HUES64 (cell line): ENCODE data around the gene IRAK3.
"Not testable (repeated sequence)": the region's sequence is repeated elsewhere in the genome, so short reads cannot be mapped to it uniquely, and the experiment has no call there.

Experiments
- H3K27ac ChIP-seq: 2 replicates; pipeline ENCODE4 v1.7.0; 2013; ENCODE audit warnings: low read depth, low read length, inconsistent platforms
- H3K27me3 ChIP-seq: 2 replicates; pipeline ENCODE4 v1.6.1; 2013; ENCODE audit warnings: mild to moderate bottlenecking, low read length; ENCODE audit not compliant: insufficient read depth
- H3K36me3 ChIP-seq: 2 replicates; pipeline ENCODE4 v1.6.1; 2013; ENCODE audit warnings: mild to moderate bottlenecking, low read length; ENCODE audit not compliant: insufficient read depth
- H3K4me1 ChIP-seq: 2 replicates; pipeline ENCODE4 v1.6.1; 2013; ENCODE audit warnings: mild to moderate bottlenecking, low read length, moderate library complexity; ENCODE audit not compliant: insufficient read depth
- H3K4me3 ChIP-seq: 2 replicates; pipeline ENCODE4 v1.5.1; 2013; ENCODE audit warnings: mild to moderate bottlenecking, low read length, moderate library complexity
- H3K9ac ChIP-seq: 2 replicates; pipeline ENCODE4 v1.6.1; 2013; ENCODE audit warnings: mild to moderate bottlenecking, low read depth, low read length
- H3K9me3 ChIP-seq: 2 replicates; pipeline ENCODE4 v1.6.1; 2013; ENCODE audit warnings: low read depth, low read length; ENCODE audit not compliant: insufficient read depth
- WGBS: fragments of 150-250, 120-280 bp; methylation state at CpG from one replicate; pipeline ENCODE4 v1.1.7; 2013; ENCODE audit warnings: missing lambda C conversion rate; 5-methylcytosine and 5-hydroxymethylcytosine counted together

IRAK3 gene

GRCh38 chr12:66288121-66288520 lies 99.1 kb downstream of the IRAK3 start:
- Histone ChIP-seq H3K4me1 (no peaks in the 10 kb centered on the region), H3K9ac (no peak overlapping the region), H3K4me3 (no peak overlapping the region), H3K27ac (no peak overlapping the region), H3K36me3 (no peaks in the 10 kb centered on the region), H3K9me3 (no peaks in the 10 kb centered on the region), H3K27me3 (no peaks in the 10 kb centered on the region)
- 91% methylated on average over 5 of the region's 5 CpGs for WGBS

- no peak overlapping the region for H3K27ac ChIP-seq
- H3K4me3 ChIP-seq: no peak overlapping the region
- H3K9me3 ChIP-seq: no peaks in the 10 kb centered on the region
- H3K4me1 ChIP-seq: no peaks in the 10 kb centered on the region
- H3K27me3 ChIP-seq: no peaks in the 10 kb centered on the region
- 90% methylated on average over 2 of the region's 2 CpGs for WGBS
- H3K9ac ChIP-seq: no peak overlapping the region
- H3K36me3 ChIP-seq: no peaks in the 10 kb centered on the region
Observed at GRCh38 chr12:66289485-66289884, 100.5 kb downstream of the IRAK3 start.

GRCh38 chr12:66290716-66291200 lies 101.7 kb downstream of the IRAK3 start:
- WGBS: 90% methylated on average over 2 of the region's 2 CpGs
- Histone ChIP-seq H3K36me3 (no peaks in the 10 kb centered on the region), H3K9ac (no peak overlapping the region)

GRCh38 chr12:66296176-66296683 lies 107.2 kb downstream of the IRAK3 start:
- Histone ChIP-seq H3K4me1 (no peaks in the 10 kb centered on the region), H3K27me3 (peaks cover 17% of the 10 kb centered on the region), H3K9ac (no peak overlapping the region), H3K4me3 (no peak overlapping the region), H3K27ac (no peak overlapping the region), H3K9me3 (no peaks in the 10 kb centered on the region), H3K36me3 (no peaks in the 10 kb centered on the region)
- 78% methylated on average over 1 of the region's 1 CpG for WGBS

More at GRCh38 chr12:66290716-66291200, 101.7 kb downstream of the IRAK3 start:
- Histone ChIP-seq H3K27me3 (no peaks in the 10 kb centered on the region), H3K27ac (no peak overlapping the region), H3K4me1 (no peaks in the 10 kb centered on the region), H3K9me3 (no peaks in the 10 kb centered on the region), H3K4me3 (no peak overlapping the region)

- no peak overlapping the region for H3K27ac ChIP-seq
- no peak overlapping the region for H3K9ac ChIP-seq
- peaks cover 26% of the 10 kb centered on the region for H3K27me3 ChIP-seq
- H3K4me1 ChIP-seq: no peaks in the 10 kb centered on the region
- 80% methylated on average over 4 of the region's 4 CpGs for WGBS
- H3K9me3 ChIP-seq: no peaks in the 10 kb centered on the region
- no peaks in the 10 kb centered on the region for H3K36me3 ChIP-seq
- H3K4me3 ChIP-seq: no peak overlapping the region
Observed at GRCh38 chr12:66297080-66297479, 108.1 kb downstream of the IRAK3 start.

GRCh38 chr12:66297923-66298322 lies 108.9 kb downstream of the IRAK3 start:
- H3K27ac ChIP-seq: no peak overlapping the region
- no peaks in the 10 kb centered on the region for H3K36me3 ChIP-seq
- WGBS: 100% methylated on average over 2 of the region's 3 CpGs
- H3K4me1 ChIP-seq: no peaks in the 10 kb centered on the region
- H3K27me3 ChIP-seq: peaks cover 26% of the 10 kb centered on the region
- no peak overlapping the region for H3K9ac ChIP-seq
- H3K9me3 ChIP-seq: no peaks in the 10 kb centered on the region
- H3K4me3 ChIP-seq: no peak overlapping the region

- WGBS: 1% methylated on average over 45 of the region's 45 CpGs
- H3K4me3 ChIP-seq: peak within 1 kb of the TSS; percentile 82
- H3K27ac ChIP-seq: peak within 1 kb of the TSS; percentile 69
- peak within 1 kb of the TSS; percentile 81 for H3K9ac ChIP-seq
- H3K9me3 ChIP-seq: no peaks in the 10 kb centered on the region
- peaks cover 24% of the 10 kb centered on the region for H3K36me3 ChIP-seq
- H3K27me3 ChIP-seq: peaks cover 26% of the 10 kb centered on the region
- no peaks in the 10 kb centered on the region for H3K4me1 ChIP-seq
Observed at GRCh38 chr12:66301944-66302826, 113.2 kb downstream of the IRAK3 start, which contains the start of gene HELB. TSS of gene HELB (plus strand) at chr12:66302493. CDS start at chr12:66302604, 111 bp downstream.

GRCh38 chr12:66302827-66303169 lies 113.8 kb downstream of the IRAK3 start:
- Histone ChIP-seq H3K9ac (peak overlapping the region; percentile 81), H3K27me3 (peaks cover 26% of the 10 kb centered on the region), H3K36me3 (peaks cover 24% of the 10 kb centered on the region), H3K27ac (peak overlapping the region; percentile 69), H3K4me3 (peak overlapping the region; percentile 82), H3K9me3 (no peaks in the 10 kb centered on the region), H3K4me1 (no peaks in the 10 kb centered on the region)
- 3% methylated on average over 2 of the region's 6 CpGs for WGBS

- H3K9me3 ChIP-seq, H3K4me1 ChIP-seq, H3K9ac ChIP-seq, H3K27ac ChIP-seq: not testable (repeated sequence)
- 94% methylated on average over 14 of the region's 14 CpGs for WGBS
- peaks cover 29% of the 10 kb centered on the region for H3K36me3 ChIP-seq
- H3K27me3 ChIP-seq: peaks cover 26% of the 10 kb centered on the region
- peak overlapping the region; percentile 82 for H3K4me3 ChIP-seq
Observed at GRCh38 chr12:66303316-66303804, 114.3 kb downstream of the IRAK3 start.
